ENCODE results near the gene DGKI. TPM values are rescaled to one million over a fixed set of nuclear protein-coding genes. Genes with fewer than 3 reads are reported as not detected.

Gene DGKI
- total RNA-seq, 4 donors from 2014 or later, result 0.98 to 7.3 (median 2.7) TPM

- TF ChIP-seq CTCF (IDR thresholded peaks at IDR 0.05; ENCODE audit: low read depth), result no peak
Measured at GRCh38 chr7:137762334-137762733, 84.4 kb downstream of the DGKI start.

- no peak for TF ChIP-seq CTCF (IDR thresholded peaks at IDR 0.05; ENCODE audit: low read depth)
Measured at GRCh38 chr7:137760111-137760510, 86.7 kb downstream of the DGKI start.

GRCh38 chr7:137757146-137757925, 89.4 kb downstream of the DGKI start:
- no peak for TF ChIP-seq CTCF (IDR thresholded peaks at IDR 0.05; ENCODE audit: low read depth)

GRCh38 chr7:137755846-137756651, 90.7 kb downstream of the DGKI start:
- no peak for TF ChIP-seq CTCF (IDR thresholded peaks at IDR 0.05; ENCODE audit: low read depth)

GRCh38 chr7:137755427-137755826, 91.3 kb downstream of the DGKI start:
- no peak for TF ChIP-seq CTCF (IDR thresholded peaks at IDR 0.05; ENCODE audit: low read depth)

GRCh38 chr7:137753948-137754851, 92.6 kb downstream of the DGKI start:
- no peak for TF ChIP-seq CTCF (IDR thresholded peaks at IDR 0.05; ENCODE audit: low read depth)

Measured in subcutaneous adipose tissue (tissue), 4 donors.